Stimulated activated CD4-positive, alpha-beta T cell treated with anti-CD3 and anti-CD28 coated beads, Interleukin-4, amount 100 ng/mL, for 24 hours (primary cell): ENCODE data around the gene XPO5.
"Not testable (repeated sequence)": the region's sequence is repeated elsewhere in the genome, so short reads cannot be mapped to it uniquely, and the experiment has no call there.

Source experiments
- DNase-seq: peaks from one replicate; pipeline ENCODE4 v3.0.0-alpha.2; 2020

Gene XPO5

DNA sequence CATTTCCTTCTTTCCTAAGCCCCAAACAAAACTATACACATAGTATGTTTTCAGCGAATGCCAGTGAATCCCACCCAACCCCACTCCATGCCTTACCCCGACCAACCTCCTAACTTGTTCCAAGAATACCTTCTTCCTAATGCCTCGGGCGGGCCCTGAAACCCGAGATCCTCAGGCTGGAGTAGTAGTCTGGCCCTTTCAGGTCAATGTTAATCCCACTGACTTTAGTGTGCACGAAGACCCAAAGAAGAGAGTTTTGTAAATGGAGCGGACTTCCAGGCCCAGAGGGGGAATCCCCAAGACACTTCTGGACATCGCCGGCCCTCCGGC lies 59.5 kb downstream of the XPO5 start:
- DNase-seq, result no peak

DNA sequence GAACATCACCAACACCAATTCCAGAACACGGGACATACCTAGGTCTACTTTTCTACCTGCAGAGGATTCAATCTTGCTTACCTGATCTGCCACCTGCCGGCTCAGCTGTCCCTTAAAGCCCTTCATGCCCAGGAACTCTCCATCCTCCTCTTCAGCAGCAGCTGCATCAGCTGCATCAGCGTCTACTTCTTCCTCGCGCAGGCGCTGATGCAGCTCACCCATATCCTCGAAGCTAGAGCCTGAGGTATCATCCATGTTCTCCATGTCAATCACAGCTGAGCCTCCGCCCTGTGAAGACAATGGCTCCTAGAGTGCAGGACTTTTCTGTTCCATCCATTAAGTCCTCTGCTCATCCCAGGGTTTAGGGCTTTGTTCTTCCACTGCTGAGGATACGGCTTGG lies 60.0 kb downstream of the XPO5 start:
- DNase-seq, result no peak

DNA sequence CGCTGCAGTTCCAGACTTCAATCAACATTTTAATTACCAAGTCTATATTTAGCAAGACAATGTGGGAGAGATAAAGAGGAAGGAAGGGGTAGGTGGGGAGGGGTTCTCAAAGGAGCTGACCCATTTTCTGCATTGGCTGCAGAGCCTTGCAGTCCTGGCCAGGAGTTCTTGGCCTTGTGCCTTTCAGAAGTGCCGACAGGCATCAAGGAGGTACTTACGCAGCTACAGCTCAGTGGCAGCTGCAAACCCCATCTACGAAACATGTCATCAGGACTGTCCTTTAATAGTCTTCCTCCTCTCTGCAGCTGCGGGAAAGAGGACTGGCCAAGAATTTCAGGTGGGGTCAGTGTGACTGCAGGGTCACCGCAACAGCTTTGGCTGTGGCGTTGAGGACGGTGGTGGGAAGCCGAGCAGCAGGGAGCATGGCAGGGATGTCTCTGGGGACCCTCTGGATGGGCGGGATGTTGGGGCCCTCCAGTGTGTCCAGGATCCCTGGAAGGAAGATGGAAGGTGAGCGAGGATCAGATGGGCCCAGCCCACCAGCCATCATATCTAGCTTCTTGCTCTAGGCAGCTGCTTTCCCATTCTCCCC lies 63.9 kb downstream of the XPO5 start:
- no peak for DNase-seq

DNA sequence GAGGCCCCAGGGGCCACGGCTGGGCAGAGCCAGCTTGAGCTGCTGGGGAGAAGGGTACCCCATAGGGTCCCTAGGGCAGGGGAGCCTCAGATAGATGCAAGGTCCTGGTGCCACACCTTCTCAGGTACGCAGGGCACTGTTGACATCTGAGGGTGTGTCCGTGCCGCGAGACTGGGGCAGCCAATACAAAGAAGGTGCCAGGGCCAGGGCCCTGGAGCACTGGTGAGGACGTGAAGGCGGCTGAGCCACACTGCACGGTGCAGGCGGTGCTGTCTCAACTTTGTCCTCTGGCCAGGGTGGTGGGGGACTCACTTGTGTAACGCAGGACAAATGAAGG lies 65.0 kb downstream of the XPO5 start:
- DNase-seq, result no peak

DNA sequence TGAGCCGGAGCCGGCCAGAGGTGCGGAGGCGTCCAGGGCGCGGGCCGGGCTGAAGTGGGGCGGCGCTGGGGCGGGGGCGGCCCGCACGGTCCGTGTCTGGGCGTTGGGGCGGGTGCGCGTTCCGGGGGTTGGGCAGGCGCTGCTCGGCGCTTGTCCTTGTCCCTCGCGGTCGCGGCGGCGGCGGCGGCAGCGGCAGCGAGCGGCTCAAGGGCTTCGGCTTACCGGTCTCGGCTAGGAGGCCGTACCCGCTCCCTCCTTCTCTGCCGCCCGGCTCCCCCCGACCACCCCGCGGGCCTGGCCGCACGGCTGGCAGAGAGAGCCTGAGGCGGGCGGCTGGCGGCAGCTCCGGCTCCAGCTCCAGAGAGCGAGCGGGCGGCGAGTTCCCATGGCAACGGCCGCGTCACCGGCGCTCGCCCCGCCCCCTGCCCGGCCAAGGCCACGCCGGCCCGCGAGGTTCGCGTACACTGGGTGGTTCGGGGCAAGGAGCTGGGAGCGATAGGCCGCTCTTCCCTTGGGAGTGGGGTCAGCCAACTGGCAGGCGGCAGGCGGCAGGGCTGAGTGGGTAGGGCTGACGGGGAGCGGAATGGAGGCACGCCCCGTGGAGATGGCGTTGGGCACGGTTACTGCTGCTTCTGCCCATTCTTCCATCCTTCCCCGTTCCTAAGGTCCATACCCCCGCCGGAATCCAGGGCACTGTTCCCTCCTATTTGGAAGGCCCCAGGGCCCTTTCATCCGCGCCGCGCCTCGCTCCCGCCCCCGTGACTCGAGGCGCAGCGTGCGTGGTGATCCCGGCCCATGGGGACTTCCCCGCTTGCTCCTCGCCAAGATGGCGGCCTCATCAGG lies 65.6 kb downstream of the XPO5 start, which contains the start of gene LRRC73:
LRRC73 (minus strand) TSS at position 363 of the 843 bp plus-strand sequence. CDS start 561 bp downstream, outside the sequence.
- DNase-seq, result peak; percentile 79

DNA sequence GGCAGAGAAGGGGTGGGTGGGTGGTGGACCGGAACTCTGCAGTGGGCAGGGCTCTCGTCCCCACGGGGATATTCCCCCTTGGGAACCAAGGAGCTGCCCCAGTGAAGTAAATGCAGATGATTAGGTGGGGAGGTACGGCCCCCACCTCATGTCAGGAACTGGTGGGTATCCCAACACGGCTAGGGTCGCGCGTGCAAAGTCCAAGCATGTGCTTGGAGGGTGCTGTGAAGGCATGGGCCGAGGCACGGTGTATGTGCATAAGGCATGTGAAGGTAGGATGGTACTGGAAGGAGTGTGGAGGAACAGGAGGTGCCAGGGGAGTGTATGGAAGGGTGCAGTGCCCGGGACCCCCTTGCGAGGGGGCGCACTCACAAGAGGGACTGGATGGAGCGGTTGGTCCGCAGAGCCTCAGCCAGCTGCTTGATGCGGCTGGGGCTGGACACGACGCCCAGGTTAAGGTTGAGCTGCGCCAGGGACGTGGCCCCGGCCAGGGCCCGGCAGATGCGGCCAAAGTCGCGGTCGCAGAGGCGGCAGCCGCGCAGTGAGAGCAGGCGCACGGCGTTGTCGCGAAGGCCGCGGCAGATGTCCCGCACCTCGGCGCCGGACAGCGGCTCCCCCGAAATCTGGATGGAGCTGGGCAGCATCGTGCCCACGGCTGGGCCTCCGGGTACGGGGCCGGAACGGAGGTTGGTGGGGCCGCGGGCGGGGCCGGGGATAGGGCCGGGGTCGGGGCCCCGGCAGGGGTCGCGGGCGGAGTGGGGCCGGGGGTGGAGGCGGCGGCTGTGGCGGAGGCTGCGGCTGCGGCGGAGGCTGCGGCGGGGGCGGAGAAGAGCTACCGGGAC lies 66.5 kb downstream of the XPO5 start:
- no peak for DNase-seq

DNA sequence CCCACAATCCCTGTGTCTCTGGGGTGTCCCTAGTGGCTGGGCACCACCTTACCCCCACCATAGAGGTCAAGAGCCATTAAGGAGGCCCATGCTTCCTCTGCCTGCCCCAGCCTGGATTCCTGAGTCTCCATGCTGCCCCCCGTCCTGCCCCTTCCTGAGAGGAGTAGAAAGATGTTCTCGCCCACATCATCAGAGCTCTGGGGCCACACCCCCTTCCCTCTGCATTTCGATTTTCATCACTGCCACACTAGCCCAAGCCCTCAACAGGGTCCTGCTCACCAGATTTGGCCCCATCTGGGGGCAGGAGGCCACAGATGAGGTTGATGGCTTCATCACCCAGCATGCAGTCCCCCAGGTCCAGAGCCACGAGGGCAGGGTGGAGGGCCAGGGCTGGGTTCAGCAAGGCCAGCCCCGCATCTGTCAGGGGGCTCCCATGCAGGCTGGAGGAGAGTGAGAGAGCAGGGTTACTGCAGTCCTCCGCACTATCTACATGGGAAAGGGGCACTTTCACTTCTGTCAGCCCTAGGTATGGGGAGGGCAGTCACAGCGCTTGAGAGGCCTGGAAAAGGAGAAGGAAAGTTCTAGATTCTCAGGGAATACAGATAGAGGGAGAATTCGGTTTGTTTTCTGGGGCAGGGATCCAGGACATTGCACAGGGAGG lies 67.2 kb downstream of the XPO5 start:
- no peak for DNase-seq

DNA sequence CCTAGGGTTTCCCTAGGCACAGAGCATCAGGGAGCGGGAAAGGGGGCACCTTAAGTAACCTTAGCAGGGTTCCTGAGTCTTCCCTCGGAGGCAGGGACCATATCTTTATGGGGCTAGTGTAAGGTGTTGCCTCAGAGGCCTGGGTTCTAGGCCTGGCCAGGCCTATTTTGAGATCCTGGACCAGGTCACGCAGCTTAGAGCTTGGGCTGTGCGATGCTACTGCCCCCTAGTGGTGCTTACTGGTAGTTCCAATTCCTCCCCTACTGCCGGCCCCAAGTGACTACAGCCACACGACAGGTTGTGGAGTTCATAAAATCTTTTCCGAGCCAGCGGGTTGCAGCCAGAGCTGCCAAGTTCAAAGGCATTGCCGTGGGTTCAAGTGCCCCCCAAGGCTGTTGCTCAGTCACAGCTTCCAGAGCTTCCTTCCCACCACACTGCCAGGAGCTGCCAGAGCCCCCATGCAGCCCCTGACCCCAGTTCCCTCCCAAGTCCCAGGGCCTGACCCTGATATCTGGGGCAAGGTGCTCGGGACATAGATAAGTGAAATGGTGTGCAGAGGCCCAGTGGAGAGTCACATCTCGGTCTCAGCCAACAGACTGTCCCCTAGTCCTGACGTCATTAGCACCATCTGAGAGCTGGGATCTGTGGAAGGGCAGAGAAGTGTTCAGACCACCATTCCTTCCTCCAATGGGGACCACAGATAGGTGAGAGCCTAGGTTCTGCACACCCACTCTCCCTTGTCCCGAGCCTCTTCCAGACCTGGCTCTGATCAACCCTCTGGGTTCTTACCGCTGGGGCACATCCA lies 69.0 kb downstream of the XPO5 start:
- peak; percentile 84 for DNase-seq

DNA sequence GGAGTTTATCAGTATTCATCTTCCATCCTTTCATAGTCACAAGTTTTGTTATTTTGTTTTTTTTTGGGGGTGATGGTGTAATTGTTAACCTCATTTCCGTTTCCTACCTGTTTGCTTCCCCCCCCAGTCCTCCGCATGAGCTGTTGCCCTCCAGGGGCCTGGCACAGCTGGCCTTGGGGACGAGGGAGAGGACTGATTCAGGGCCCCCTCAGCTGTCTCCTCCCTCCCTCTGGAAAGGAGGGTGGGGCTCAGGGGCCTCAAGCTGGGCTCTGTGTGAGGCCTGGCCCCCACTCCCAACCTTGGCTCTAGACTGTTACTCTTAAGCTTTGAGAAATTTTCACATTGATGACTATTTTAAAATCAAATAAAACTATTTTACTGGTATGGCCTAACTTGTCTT lies 69.7 kb downstream of the XPO5 start:
- DNase-seq, result no peak

DNA sequence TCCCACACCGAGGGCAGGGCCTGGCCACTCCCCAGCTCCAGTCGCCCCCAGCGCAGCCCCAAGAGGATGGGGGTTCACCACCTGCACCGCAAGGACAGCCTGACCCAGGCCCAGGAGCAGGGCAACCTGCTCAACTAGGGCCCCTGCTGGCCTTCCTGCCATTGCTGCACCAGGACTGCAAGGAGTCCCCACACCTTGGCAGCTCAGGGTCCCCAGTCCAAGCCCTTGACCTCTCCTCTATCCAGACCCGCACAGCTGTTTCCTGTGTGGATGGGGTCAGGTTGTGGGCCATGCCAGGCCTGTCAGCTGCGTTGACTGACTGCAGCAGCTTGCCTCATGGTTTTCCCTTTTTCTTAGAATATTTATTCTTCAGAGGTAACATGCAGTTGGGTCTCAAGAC lies 70.1 kb downstream of the XPO5 start:
- DNase-seq, result no peak

DNA sequence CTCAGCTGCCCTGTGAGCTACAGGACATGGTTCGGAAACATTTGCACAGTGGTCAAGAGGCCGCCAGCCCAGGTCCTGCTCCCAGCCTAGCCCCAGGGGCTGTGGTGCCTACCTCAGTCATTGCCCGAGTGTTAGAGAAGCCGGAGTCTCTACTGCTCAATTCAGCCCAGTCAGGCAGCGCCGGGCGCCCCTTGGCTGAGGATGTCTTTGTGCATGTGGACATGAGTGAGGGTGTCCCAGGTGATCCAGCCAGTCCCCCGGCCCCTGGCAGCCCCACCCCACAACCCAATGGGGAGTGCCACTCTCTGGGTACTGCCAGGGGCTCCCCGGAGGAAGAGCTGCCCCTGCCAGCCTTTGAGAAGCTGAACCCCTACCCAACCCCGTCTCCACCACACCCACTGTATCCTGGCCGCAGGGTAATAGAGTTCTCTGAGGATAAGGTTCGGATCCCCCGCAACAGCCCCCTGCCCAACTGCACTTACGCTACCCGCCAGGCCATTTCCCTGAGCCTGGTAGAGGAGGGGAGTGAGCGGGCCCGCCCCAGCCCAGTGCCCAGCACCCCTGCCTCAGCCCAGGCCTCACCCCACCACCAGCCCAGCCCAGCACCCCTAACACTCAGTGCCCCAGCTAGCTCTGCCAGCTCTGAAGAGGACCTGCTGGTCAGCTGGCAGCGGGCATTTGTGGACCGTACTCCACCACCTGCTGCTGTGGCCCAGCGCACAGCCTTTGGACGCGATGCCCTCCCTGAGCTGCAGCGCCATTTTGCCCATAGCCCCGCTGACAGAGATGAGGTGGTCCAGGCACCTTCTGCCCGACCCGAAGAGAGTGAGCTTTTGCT lies 70.9 kb downstream of the XPO5 start:
- no peak for DNase-seq

DNA sequence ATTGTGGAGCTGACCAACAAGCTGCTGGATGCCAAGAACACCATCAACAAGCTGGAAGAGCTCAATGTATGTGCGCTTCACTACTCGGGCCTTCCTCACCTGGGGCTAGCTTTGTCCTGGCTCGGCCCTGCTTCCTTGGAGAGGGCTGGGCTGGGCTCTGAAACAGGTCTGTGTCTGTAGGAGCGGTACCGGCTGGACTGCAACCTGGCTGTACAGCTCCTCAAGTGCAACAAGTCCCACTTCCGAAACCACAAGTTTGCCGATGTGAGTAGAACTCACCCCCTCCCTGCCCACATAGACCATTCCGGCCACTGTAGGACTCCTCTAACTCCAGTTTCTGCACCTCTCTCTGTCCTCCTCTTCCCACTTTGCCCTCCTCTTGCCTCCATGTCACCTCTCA lies 72.4 kb downstream of the XPO5 start:
- DNase-seq, result no peak

DNA sequence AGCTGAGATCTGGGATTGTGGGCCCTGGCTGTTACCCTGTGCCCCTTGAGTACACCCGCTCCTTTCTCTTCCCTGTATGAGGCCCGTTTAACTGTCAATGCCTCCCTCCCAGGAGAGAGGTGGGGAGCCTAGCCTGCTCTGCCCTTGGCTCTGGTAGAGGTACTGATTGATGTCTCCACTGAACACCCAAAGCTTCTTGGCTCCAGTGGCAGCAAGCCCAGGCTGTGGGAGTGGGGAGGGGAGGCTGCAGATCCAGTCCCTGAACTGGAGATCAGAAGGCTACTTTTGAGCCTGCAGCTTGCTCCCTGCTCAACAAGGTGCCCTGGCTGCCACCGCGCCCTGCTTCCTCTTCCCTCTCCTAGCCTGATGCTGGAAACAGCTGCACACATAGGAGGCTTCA lies 73.2 kb downstream of the XPO5 start:
- no peak for DNase-seq

DNA sequence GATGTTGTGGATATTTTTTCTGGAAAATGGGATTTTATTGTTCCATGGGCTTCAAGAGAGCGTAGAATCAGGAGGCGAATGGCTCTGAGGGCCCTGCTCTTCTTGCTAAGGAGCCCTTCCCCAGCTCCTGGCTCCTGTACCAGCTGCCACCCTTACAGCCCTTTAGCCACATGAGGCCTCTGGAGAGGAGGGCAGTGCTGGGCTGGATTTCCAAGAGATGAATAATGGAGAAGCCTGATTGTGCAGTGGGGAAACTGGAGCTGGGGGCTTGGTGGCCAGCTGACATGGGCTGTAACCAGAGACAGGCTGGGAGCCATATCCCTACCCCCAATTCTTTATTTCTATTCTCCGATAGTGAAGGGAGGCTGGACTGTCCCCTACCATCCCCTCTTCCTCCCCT lies 74.9 kb downstream of the XPO5 start:
- DNase-seq, result no peak

DNA sequence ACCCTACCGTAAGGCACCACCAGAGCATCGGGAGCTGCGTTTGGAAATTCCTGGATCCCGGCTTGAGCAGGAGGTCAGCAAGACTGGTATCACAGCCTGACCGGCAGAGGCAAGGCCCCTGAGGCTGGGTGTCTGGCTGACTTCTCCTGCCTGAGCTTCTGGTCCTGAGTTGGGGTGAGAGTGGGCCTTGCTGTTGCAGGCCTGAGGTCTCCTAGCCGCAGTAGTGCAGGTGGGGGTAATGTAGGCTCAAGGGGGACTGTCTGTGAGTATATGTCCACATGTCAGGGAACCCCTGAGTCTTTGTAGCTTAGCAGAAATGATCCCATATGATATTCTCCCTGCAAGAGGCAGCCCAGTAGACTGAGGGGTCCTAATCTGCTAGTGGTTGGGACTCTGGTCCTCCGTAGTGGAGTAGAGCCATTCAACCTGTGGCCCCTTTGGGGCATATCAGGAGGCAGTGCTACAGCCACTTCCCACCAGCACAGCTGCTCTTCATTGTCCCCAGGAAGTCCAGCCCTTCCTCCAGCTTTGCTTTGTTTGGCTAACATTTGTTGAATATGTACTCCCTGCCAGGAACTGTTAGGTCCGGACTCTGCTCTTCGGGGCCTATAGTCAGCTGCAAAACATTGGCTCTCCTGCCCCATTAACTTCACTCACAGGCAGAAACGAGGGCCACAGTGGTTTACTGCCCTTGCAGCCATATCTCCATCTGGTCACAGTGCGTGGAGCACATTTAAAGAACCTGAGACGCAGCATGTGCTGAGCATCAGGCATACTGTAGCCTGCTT lies 76.6 kb downstream of the XPO5 start:
- DNase-seq, result no peak

DNA sequence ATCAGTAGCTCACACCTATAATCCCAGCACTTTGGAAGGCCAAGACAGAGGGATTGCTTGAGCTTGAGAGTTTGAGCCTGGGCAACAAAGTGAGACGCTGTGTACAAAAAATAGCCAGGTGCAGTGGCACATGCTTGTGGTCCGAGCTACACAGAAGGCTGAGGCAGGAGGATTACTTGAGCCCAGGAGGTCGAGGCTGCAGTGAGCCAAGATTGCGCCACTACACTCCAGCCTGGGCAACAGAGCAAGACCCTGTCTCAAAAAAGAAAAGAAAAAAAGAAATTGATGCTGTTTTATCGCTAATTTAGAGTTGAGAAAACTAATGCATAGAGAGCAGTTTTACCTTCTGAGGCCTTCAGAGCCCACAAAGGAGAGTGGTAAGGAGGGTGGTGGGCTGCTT lies 77.5 kb downstream of the XPO5 start:
- not testable (repeated sequence) for DNase-seq

DNA sequence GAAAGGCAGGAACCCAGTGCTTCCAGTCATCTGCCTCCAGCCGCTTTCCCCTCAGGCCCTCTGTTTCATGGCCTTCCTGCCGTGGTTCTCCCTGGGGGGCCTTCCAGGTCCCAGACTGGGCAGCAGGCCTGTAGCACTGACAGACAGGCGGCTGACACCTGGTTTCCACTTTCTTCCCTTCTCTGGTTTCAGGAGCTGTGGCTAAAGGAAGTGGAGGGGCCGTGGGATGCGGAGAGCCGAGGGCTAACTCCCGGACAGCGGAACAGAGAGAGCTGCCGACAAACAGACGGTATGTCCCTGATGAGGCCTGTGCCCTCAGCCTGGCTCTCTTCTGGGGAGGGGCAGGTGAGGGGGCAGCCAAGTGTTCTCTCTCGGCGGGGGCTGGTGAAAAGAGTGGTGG lies 78.1 kb downstream of the XPO5 start:
- DNase-seq, result no peak

DNA sequence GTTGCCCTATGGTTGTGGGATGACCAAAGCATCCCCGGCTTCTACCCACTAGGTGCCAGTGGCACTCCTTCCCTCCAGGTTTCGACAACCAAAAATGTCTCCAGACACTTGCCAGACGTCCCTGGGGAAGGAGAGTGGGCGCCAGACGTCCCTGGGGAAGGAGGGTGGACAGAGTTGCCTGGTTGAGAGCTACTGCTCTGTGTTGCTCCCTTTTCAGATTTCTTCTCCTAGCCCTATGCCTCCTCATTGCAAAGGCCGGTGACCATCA lies 78.8 kb downstream of the XPO5 start:
- no peak for DNase-seq

DNA sequence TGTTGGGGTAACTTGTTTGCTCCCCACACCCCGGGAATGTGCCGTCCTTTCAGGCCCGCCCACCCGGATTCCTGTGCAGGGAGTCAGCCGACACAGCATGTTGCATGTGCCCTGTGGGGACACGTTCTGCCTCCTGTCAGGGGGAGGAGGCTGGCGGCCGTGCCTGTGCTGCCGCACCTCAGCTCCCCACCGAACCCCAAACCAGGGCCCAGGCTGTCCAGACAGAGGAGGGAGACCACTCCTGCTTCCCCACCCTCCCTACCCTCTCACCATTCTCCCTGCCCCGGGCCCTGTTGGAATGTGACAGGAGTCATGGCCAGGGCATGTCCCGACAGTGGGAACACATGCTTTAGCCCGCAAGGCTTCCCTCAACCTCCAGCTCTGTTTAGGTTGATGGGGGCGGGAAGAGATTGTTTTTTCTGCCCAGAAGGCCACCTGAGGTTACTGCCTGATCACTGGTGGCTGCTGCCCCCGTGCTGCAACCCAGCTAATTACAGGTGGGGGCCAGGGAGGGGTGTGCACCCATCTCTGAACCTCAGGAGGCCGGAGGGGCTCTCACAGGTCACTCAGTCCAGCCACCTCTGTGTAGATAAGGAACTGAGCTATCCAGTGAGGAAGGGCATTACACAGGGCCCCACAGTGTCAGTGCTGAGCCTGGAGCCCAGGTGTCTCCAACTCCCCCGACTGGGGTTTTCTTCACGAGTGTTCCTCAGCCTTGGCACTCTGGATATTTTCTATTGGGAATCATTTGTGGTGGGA lies 79.3 kb downstream of the XPO5 start:
- DNase-seq, result no peak

DNA sequence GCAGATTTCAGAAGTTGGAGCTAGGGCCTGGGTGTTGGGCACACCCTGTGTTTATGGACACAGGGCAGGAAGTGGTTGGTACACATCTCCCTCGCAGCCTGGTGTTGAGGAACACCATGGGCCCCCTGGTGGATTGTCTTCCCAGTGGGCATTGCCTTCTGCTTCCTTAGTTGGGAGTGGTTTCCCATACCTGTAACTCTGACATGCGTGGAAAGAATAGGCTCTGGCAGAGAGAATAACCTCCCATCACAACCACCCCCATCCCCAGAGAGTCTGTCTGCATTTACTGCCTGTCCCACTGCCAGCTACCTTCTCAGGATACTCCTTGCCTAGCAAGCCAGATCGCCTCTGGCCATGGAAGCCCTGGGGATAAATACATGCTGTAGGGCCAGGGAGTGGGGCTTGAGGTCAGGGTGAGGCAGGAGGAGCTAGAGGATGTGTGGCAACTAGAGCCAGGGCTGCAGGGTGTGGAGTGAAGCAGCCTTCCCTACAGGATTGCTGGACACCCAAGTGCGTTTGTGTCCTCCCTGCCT lies 80.4 kb downstream of the XPO5 start:
- no peak for DNase-seq
